Measurements from ENCODE around the gene SCN10A.

The SCN10A gene

GRCh38 chr3:38717355-38718240, 98.4 kb downstream of the SCN10A start:
- peak; percentile 60 for DNase-seq

DNA sequence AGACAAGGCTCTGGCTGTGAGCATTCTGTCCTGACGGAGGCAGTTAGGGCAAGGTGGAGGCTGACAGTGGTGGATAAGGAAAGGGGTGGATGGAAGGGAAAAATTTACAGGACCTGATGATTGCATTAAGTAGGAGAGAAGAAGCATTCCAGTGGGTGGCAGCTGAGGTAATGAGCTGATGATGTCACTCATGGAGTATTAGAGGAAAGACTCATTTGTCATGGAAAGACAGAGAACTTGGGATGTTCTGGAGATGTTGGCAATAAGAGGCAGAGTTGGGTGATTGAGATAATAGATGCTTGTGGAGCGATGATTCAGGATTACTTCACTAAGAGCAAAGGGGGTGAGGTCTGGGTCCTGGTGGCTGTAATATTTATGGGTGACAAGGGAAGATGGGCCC, 102.9 kb downstream of the SCN10A start:
- no peak for DNase-seq

- DNase-seq: no peak
Observed at GRCh38 chr3:38711321-38711720, 104.7 kb downstream of the SCN10A start.

DNA sequence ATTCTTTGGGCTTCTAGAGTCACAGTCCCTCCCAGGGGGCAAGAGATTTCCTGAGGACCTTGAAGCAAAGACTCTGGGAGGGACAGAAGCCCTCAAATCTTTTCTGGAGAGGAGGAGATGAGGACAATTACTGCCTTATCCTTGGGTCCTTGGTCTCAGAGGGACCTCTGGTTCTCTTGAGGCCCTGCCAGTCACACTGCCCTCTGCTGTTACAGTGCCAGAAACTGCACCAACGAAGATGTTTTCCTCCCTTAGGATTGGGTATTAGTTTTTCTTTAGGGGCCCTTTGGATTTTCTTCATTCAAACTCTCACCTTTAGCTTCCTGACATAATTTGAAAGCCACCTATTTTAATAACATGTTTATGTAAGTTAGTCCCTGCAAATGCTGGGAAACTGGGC, 108.3 kb downstream of the SCN10A start:
- DNase-seq: peak; percentile 8

DNA sequence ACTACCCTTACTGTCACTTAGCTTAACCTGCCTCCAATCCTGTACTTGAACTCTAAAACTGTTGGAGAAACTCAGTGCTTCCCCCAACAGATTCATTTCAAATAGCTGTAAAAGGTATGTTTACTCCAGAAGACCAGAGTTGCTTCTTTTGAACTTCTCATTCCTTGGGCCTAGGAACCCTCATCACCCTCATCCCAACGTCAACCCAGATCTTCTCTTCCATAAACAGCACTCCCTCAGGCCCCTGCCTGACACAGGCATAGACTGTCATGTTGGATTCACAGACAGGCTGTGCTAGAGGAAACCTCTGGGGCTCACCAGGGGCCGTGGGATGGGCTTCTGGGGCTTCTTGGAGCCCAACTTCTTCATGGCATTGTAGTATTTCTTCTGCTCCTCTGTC, 109.1 kb downstream of the SCN10A start:
- DNase-seq: no peak

- no peak for DNase-seq
Observed at GRCh38 chr3:38702231-38702630, 113.8 kb downstream of the SCN10A start.

- no peak for DNase-seq
Observed at GRCh38 chr3:38698760-38699159, 117.3 kb downstream of the SCN10A start.

GRCh38 chr3:38698061-38698460, 118.0 kb downstream of the SCN10A start:
- no peak for DNase-seq

GRCh38 chr3:38696034-38696433, 120.0 kb downstream of the SCN10A start:
- no peak for DNase-seq

GRCh38 chr3:38690185-38690584, 125.8 kb downstream of the SCN10A start:
- no peak for DNase-seq

GRCh38 chr3:38689774-38690173, 126.2 kb downstream of the SCN10A start:
- peak; percentile 24 for DNase-seq

GRCh38 chr3:38689346-38689745, 126.7 kb downstream of the SCN10A start:
- DNase-seq: peak; percentile 29

DNA sequence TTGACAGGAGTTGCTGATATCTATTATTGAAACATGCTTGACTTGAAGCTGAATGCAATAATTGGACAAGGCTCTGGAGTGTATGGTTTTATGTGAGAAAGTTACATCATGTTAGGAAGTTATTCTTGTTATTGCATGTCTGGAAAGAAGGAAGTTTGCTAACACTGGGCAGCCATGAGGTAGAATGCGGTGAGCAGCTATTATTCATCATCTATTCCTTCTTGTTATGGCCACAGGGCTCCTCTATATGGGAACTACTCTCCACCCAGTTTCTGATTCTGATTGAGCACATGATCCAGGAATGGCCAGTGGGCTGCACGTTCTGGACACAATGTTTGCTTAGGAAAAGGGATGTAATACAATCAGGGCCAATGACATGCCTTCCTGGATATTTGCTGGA, 128.7 kb downstream of the SCN10A start:
- no peak for DNase-seq

- DNase-seq: no peak
Observed at GRCh38 chr3:38684546-38684945, 131.5 kb downstream of the SCN10A start.

GRCh38 chr3:38669668-38670067, 146.3 kb downstream of the SCN10A start:
- DNase-seq: no peak

- DNase-seq: peak; percentile 53
Observed at GRCh38 chr3:38662544-38662943, 153.5 kb downstream of the SCN10A start.

DNA sequence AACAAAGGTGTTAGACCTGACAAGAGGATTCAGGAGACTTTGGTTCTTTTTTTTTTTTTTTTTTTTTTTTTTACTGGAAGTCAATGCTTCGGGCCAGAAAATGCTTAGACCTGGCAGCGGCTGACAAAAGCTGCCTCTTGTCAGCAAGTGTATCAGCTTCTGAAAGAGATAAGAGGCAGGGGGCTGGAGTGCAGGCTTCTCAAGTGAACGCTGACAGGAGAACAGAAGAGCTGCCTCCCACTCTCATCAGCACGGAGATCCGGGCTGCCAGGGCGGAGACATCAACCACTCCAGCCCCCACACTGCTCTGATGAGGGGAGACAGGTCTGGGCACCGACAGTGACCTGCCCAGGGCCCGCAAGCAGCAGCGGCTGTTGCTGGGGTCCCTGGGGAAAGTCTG, 157.2 kb downstream of the SCN10A start:
- DNase-seq: no peak

DNA sequence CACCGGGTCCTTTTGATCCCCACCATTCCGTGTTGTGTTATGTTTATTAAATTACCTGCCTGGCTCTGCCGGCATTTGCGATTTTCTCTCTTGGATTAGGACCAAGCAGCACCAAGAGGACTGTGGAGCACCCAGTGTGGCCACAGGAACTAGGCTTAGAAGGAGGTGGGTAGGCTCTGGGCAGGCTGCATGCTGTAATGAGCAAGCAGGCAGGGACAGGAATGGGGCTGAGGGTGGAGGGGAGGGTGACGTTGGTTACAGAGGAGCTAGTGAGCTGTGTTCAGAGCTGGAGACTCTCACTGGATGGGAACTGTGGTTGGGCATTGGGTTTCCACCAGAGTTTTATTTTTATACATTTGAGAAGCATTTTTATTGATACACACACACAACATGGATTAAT, 158.6 kb downstream of the SCN10A start:
- no peak for DNase-seq

DNA sequence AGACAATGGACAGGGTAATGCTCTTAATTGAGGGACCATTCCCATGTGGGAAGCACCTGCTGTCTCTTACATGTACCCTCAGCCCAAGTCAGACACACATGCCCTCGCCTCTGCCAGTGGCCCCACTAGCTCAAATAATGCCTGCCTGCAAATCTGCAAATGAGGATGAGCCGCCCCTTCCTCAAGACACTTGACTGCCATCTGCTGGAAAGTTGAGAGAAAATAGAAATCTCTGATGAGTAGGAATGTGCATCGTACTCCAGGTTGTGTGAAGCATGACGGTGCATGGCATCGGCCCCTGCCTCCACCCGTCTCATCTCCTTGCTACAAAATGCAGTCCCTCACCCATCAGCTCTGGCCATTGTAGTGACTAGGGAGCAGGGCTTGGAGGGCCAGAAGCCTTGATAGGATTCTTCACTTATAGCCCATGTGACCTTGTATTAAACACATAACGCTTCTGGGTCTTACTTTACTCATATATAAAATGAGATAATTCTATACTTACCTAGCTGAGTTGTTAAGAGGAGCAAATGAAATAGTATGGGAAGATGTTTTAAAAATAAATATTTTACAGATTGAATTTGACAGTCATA, 160.2 kb downstream of the SCN10A start:
- peak; percentile 66 for DNase-seq

DNA sequence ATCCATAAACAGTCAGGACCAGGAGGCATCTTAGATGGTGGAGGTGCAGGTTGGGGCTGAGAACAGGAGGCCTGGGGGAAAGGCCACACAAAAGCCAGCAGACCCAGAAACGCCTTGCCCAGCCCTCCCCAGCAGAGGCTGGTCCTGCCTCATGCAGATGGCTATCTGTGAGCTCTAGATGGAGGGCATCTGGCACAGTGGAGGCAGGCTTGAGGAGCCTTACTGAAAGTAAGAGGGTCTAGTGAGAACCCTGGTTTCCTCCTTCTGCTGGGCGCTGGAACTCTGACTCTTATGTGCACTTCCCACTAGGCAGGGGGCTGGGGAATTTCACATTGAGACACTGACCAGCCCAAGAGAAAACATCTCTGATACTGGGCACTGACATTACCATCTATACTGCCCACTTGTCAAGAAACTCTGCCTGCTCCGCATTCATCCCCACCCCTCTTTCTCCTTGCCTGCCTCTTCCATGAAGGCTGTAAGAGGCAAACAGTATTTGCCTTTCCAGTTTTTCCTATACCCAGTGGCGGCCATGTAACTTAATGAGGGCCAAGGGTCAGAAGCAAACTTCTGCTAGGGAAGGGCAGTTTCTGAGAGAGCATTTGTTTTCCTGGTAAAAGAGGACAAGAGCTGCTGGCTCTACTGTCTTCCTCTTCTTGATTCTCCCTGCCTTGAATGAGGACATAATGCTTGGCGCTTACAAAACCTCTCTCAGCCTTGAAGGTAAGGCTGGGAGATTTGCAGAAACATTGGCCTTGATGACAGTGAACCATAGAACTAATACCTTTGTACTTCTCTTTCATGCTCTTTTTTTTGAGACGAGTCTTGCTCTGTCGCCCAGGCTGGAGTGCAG, 162.1 kb downstream of the SCN10A start:
- DNase-seq: no peak

DNA sequence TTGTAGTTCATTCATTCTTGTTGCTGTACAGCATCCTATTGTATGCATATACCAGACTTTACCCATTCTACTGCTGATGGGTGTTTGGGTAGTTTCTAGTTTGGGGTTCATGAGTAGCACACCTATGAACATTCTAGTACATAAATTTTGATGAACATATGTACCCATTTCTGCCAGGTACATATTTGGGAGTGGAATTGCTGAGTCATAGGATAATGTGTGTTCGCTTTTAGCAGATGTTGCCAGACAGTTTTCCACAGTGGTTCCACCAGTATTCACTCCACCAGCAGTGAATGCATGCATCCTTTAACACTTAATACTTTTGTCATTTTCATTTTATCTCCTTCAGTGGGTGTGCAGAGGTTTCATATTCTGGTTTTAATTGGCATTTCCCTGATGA, 163.1 kb downstream of the SCN10A start:
- DNase-seq: no peak

GRCh38 chr3:38651153-38651789, 164.7 kb downstream of the SCN10A start:
- DNase-seq: peak; percentile 73

Data from OCI-M1 (cell line).